ENCODE results near the gene MTA1. TPM values are rescaled to one million over a fixed set of nuclear protein-coding genes. Genes with fewer than 3 reads are reported as not detected.

Gene MTA1
- total and polyA plus RNA-seq, 7 donors: 22.6 to 48.6 (median 41.1) TPM

DNA sequence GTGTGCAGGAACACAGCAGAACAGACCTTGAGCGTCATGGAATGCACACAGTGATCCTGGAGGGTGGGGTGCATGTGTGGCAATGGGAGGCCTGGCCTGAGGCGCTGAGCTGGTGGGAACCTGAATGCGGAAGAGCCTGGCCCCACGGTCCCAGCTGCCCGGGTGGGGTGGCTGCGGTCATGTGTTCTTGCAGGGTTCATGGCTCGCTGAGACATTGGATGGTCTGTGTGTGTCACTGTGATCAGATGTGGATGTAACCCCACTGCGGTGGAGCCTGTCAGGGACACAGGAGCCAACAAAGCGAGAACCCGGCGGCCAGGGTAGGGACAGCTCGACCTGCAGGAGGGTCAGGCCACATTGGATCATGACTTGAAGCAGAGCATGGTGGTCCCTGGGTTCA, 23.2 kb downstream of the MTA1 start:
- no peak for ATAC-seq
- DNase-seq: no peak
- TF ChIP-seq, protein P1, sequence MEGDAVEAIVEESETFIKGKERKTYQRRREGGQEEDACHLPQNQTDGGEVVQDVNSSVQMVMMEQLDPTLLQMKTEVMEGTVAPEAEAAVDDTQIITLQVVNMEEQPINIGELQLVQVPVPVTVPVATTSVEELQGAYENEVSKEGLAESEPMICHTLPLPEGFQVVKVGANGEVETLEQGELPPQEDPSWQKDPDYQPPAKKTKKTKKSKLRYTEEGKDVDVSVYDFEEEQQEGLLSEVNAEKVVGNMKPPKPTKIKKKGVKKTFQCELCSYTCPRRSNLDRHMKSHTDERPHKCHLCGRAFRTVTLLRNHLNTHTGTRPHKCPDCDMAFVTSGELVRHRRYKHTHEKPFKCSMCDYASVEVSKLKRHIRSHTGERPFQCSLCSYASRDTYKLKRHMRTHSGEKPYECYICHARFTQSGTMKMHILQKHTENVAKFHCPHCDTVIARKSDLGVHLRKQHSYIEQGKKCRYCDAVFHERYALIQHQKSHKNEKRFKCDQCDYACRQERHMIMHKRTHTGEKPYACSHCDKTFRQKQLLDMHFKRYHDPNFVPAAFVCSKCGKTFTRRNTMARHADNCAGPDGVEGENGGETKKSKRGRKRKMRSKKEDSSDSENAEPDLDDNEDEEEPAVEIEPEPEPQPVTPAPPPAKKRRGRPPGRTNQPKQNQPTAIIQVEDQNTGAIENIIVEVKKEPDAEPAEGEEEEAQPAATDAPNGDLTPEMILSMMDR (IDR thresholded peaks at IDR 0.05): no peak
- Histone ChIP-seq H3K36me3 (ENCODE audit: insufficient read depth in 1 of 2, low read depth in 1 of 2) (peaks cover 0 to 4% of the 10 kb centered on the region in 2 donors), H3K27ac (no peak overlapping the region), H3K9me3 (no peaks in the 10 kb centered on the region), H3K4me3 (no peak overlapping the region), H3K4me1 (no peaks in the 10 kb centered on the region), H3K27me3 (ENCODE audit: insufficient read depth in 3 of 3, low read length in 2 of 3) (no peaks in the 10 kb centered on the region)
- WGBS, 3 donors: 83 to 85% (median 85%) methylated on average over 12 of the region's 12 CpGs
- intact Hi-C loops (cut with DNase I): loop anchor here in 1 of 2 donors (10.0 kb wide), 1 partner anchor 82 kb away; the partner anchor contains the start of gene TMEM121

DNA sequence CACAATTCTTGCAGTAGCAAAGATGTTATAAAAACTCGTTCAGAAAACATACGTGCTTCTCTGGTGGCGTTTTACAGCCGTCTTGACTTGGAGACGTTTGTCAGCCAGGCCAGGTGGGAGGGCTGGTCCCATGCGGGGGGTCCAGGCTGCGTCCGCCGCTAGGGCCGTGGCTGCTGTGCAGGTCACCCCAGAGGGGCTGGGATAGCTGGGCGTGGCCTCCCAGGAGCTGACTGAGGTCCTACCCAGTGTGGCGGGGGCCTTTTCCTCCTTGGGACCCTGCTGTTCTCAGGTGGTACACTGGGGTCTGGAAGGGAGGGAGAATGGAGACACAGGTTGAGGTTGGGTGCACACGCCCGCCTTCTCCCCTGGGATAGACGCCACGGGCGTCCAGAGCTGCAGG, 25.2 kb downstream of the MTA1 start:
- intact Hi-C loops (cut with DNase I): loop anchor here (5.0 to 10.0 kb wide), 3 partner anchors 42 to 80 kb away; partner anchors contain the start of genes CRIP1 (in 1 of the 2) and TMEM121 (in 1 of the 2)
- H3K36me3 ChIP-seq (ENCODE audit: insufficient read depth in 1 of 2, low read depth in 1 of 2): peaks cover 0 to 6% of the 10 kb centered on the region in 2 donors

DNA sequence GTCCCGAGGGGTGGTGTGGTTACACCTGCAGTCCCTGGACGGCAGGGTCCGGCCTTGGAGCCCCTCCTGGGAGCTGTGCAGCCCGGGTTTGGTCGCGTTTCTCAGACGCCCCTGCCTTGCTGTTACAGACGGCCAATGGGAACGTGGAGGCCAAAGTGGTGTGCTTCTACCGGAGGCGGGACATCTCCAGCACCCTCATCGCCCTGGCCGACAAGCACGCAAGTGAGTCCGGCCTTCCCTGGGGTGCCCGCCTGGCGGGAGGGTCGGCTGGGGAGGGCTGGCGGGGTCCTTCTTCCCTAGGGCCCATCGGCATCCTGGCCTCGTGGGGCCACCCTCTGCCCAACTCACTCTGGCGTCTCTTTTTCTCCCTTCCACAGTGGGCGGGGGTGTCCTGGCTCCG, 25.7 kb downstream of the MTA1 start:
- peaks cover 0 to 10% of the 10 kb centered on the region in 2 donors for H3K36me3 ChIP-seq (ENCODE audit: insufficient read depth in 1 of 2, low read depth in 1 of 2)
- H3K27me3 ChIP-seq (ENCODE audit: insufficient read depth in 3 of 3, low read length in 2 of 3): no peaks in the 10 kb centered on the region
- H3K27ac ChIP-seq: no peak overlapping the region
- TF ChIP-seq, protein P1 (IDR thresholded peaks at IDR 0.05): no peak
- WGBS, 3 donors: 83 to 93% (median 86%) methylated on average over 17 to 24 of the region's 24 CpGs
- H3K4me1 ChIP-seq: peaks cover 6% of the 10 kb centered on the region
- ATAC-seq (no peak), DNase-seq (no peak)
- intact Hi-C loops (cut with DNase I): loop anchor here (5.0 to 10.0 kb wide), 3 partner anchors 42 to 80 kb away; partner anchors contain the start of genes CRIP1 (in 1 of the 2) and TMEM121 (in 1 of the 2)
- H3K9me3 ChIP-seq: no peaks in the 10 kb centered on the region
- no peak overlapping the region for H3K4me3 ChIP-seq

More for the DNA sequence above, 25.2 kb downstream of the MTA1 start:
- no peak for DNase-seq
- no peaks in the 10 kb centered on the region for H3K9me3 ChIP-seq
- TF ChIP-seq, protein P1 (IDR thresholded peaks at IDR 0.05): no peak
- H3K4me1 ChIP-seq: peaks cover 6% of the 10 kb centered on the region
- ATAC-seq: no peak
- no peaks in the 10 kb centered on the region for H3K27me3 ChIP-seq (ENCODE audit: insufficient read depth in 3 of 3, low read length in 2 of 3)
- H3K4me3 ChIP-seq: no peak overlapping the region
- 81 to 90% (median 88%) methylated on average over 16 to 17 of the region's 17 CpGs for WGBS, 3 donors
- H3K27ac ChIP-seq: no peak overlapping the region

DNA sequence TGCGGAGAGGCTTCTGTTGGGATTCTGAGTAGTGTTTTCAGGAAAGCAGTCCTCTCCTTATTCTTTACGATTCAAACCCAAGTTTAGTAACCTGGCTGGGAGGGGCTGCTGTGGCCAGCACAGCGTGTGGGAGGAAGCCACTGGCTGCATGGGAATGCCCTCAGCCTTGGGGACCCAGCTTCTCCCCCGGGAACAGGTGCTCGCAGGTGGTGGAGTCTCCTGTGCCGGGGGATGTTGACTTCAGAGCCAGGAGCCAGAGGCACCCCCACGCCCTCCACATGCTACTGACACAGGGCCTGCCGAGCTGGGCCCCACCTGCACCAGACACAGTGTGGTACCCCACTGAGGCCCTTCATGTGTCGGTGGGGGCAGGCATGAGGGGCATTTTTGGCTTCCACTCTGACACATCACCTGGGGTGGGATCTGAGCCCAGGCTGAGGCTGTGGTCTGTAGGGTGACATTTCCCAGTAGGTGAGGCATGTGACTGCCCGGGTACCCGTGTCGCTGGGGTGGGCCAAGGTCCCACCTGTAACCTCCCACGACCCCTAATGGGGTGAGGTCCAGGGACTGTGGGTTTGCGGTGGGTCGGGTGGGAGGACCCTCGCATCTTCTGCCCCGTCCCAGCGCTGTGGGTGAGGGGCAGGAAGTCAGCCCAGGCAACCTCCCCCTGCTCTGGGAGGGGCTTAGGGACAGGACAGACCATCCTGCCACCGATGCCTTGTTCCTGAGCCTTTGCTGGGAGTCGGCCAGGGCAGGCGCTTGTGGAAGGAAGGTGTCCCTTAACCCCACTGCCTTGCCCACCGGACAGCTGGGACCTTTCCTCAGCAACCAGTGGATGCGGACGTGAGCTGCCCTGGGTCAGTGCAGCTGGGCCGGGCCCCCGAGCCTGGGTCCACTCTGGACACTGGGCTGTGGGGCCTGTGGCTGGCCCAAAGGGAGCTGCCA, 26.5 kb downstream of the MTA1 start:
- H3K4me3 ChIP-seq: no peak overlapping the region
- no peak for ATAC-seq
- H3K36me3 ChIP-seq (ENCODE audit: insufficient read depth in 1 of 2, low read depth in 1 of 2): peaks cover 0 to 19% of the 10 kb centered on the region in 2 donors
- WGBS, 3 donors: 86 to 90% (median 89%) methylated on average over 26 of the region's 26 CpGs
- no peak overlapping the region for H3K27ac ChIP-seq
- intact Hi-C loops (cut with DNase I): loop anchor here (5.0 to 10.0 kb wide), 3 partner anchors 41 to 79 kb away; partner anchors contain the start of genes CRIP1 (in 1 of the 2) and TMEM121 (in 1 of the 2)
- no peaks in the 10 kb centered on the region for H3K27me3 ChIP-seq (ENCODE audit: insufficient read depth in 3 of 3, low read length in 2 of 3)
- no peaks in the 10 kb centered on the region for H3K9me3 ChIP-seq
- H3K4me1 ChIP-seq: peaks cover 6% of the 10 kb centered on the region
- TF ChIP-seq, protein P1 (IDR thresholded peaks at IDR 0.05): no peak
- no peak for DNase-seq

Data from psoas muscle (tissue), 8 donors.